GM18909 (cell line): ENCODE results near the gene DBNDD1.

ENCODE experiments used
- ATAC-seq: cut with Tn5 transposase; IDR thresholded peaks from one replicate; pipeline ENCODE4 v1.9.1; 2021; ENCODE audit warnings: mild to moderate bottlenecking; ENCODE audit not compliant: unreplicated experiment, poor library complexity

DBNDD1 gene

DNA sequence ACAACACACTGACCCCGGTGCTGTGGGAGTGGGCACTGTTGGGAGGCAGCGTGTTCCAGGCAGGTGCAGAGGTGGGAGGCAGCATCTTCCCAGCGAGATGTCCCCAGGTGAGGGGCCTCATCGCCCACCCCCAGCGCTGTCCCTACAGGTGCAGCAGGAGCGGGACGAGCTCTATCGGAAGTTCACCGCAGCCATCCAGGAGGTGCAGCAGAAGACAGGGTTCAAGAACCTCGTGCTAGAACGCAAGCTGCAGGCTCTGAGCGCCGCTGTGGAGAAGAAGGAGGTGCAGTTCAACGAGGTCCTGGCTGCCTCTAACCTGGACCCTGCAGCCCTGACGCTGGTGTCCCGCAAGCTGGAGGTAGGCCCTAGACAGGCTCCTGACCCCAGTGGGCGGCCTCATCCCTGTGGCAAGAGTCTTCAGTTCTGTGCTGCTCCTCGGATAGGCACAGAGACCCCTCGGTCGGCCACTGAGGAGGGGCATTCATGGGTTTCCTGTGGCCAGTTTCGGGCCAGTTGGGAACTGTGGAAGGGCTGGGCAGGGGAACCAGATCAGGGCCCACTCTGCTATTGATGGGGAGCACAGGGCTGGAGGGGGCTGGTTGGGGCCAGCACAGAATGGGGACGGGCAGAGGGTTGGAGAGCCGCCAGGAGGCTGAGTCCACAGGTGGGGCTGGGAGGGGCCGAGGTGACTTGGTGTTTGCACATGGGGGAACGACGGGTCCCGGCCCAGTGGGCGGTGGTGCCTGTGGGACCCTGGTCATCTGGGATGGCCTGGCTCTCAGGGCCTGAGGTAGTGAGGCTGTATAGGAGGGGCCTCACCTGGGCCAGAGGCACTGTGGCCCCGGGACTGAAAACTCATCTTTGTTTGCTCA, 21.1 kb upstream of the DBNDD1 start:
- no peak for ATAC-seq

DNA sequence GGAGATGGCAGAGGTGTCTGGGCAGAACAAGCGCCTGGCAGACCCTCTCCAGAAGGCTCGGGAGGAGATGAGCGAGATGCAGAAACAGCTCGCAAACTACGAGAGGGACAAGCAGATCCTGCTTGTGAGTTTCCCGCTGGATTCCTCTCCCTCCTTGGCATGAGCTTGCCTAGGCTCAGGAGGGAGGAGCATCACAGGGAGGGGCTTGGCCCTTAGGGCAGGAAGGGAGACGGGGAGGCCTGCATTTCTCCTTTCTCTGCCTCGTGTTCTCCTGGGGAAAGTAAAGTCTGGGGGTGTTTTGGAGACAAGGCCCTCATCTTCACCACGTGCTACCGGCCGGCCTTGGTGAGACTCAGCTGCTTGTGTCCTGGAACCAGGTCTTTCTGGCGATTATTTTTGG, 18.0 kb upstream of the DBNDD1 start:
- no peak for ATAC-seq

DNA sequence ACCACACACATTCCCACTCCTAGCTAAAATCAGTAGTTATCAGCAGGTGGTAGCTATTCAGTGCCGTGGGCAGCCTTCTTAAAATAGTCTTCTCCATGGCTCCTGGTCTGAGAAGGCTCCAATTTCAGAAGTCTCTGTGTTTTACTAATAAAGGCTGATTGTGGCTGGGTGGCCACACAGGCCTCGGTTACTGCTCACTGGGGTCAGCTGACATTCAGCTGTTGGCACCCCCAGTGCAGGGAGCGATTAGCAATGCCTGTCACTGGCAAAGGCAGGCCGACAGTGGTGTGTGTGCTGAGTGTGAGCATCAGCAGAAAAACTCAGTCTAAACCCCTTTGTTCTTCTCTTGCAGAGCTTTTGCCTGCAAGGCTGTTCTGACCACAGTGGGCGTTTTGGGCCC, 16.6 kb upstream of the DBNDD1 start:
- no peak for ATAC-seq

DNA sequence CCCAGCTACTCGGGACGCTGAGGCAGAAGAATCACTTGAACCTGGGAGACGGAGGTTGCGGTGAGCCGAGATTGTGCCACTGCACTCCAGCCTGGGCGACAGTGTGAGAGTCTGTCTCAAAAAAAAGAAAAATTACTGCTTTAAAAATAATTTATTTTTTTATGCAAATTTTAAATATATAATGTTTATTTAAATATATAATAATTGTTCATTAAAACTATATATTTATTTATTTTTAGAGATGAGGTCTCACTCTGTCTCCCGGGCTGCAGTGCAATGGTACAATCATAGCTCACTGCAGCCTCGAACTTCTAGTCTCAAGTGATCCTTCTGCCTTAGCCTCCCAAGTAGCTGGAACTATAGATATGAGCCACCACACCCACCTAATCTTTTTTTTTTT, 15.2 kb upstream of the DBNDD1 start:
- no peak for ATAC-seq

DNA sequence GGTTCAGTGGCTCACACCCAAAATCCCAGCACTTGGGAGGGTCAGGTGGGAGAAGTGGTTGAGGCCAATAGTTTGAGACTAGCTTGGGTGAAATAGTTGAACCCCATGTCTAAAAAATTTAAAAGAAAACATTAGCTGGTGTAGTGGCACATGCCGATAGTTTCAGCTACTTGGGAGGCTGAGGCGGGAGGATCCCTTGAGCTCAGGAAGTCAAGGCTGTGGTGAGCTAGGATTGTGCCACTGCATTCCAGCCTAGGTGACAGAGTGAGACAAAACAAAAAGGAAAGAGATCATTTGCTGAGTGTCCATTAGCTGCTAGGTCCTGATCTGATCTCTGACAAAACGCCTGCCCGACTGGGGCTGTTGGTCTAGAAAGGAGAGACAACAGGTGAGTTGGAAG, 14.1 kb upstream of the DBNDD1 start:
- ATAC-seq = no peak

DNA sequence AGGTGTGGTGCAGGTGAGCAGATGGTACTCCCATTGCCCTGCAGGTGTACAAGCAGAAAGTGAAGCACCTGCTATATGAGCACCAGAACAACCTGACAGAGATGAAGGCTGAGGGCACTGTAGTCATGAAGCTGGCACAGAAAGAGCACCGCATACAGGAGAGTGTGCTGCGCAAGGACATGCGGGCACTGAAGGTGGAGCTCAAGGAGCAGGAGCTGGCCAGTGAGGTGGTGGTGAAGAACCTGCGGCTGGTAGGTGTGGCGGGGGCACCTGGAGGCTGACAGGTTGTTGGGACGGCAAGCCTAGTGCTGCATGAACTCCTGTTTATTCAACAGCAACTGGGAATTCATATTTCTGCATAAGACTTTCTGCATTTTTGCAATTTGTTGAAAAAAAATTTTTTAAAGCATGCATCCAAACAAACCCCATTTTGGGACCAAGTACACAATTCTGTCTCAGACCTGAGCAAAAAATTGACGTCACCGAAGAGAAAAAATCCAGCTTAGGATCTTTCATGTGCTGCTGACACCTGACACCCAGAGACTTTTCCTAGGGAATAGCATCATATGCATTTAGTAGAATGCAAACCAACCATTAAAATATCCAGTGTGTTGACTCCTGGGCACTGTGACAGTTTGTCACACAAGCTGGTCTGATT, 13.5 kb upstream of the DBNDD1 start:
- no peak for ATAC-seq

DNA sequence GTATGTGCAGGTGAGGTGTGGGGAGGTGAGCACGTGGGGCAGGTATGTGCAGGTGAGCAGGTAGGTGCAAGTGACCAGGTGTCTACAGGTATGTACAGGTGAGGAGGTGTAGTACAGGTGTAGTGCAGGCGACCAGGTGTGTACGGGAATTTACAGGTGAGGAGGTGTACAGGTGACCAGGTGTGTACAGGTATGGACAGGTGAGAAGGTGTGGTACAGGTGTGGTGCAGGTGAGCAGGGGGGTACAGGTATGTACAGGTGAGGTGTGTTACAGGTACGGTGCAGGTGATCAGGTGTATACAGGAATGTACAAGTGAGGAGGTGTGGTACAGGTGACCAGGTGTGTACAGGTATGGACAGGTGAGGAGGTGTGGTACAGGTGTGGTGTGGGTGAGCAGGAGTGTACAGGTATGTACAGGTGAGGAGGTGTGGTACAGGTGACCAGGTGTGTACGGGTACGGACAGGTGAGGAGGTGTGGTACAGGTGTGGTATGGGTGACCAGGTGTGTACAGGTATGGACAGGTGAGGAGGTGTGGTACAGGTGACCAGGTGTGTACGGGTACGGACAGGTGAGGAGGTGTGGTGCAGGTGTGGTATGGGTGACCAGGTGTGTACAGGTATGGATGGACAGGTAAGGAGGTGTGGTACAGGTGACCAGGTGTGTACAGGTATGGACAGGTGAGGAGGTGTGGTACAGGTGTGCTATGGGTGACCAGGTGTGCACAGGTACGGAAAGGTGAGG, 12.8 kb upstream of the DBNDD1 start:
- no peak for ATAC-seq

DNA sequence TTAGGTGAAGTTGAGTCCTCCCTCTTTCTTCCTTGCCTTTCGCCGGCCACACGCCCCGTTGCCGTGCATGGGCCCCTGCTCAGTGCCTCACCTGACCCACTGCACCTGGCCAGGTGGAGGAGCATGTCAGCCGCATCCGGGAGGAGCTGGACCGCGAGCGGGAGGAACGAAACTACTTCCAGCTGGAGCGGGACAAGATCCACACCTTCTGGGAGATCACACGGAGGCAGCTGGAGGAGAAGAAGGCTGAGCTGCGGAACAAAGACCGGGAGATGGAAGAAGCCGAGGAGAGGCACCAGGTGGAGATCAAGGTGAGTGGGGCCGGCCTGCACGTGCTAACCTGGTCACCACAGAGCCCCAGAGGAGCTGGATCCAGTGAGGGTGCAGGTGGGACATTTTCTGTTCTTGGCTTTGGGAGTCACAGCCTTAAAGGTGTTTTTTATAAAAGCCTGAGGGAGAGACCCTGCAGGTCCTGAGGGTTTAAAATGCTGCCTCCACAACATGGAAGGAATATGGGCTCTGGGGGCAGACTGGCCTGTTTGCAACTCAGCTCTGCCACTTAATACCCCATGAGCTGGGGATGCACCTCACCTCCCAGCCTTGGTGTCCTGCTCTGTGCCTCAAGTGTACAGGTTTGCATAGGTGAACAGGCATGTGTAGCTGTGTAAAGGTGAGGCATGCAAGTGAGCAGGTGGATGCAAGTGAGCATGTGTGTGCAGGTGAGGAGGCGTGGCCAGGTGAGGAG, 12.1 kb upstream of the DBNDD1 start:
- no peak for ATAC-seq

DNA sequence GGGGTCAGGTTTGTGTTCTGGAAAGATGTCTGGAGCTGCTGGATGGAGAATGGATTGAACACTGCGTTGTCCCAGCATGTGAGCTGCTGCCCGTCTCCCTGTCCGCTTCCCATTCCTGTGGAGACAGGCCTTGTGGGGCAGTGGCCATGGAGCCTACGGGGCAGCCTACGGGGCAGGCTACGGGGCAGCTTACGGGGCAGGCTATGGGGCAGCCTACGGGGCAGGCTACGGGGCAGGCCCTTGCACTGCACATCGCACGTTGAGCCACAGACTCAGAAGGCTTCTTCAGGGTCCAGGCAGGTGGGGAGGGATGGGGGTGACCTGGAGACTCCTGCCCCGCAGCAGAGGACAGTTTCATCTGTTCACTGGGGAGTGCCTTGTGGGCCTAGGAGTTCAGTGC, 9.7 kb upstream of the DBNDD1 start:
- ATAC-seq = no peak

DNA sequence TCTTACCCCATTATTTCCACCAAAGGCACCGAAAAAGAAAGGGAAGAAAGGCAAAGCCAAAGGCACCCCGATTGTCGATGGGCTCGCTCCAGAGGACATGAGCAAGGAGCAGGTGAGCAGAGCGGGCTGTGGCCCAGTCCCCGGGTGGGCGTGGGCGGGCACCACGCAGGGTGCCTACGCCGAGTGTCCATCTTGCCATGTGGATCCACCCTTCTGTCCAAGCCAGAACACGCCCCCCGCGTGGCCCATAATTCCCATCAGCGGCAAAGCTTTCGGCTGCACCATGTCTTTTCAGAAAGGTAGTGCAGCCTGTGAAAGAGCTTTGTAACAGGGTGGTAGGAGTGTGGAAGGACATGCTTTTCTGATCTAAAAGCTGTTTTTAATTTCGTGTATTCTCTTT, 8.4 kb upstream of the DBNDD1 start:
- ATAC-seq = no peak

DNA sequence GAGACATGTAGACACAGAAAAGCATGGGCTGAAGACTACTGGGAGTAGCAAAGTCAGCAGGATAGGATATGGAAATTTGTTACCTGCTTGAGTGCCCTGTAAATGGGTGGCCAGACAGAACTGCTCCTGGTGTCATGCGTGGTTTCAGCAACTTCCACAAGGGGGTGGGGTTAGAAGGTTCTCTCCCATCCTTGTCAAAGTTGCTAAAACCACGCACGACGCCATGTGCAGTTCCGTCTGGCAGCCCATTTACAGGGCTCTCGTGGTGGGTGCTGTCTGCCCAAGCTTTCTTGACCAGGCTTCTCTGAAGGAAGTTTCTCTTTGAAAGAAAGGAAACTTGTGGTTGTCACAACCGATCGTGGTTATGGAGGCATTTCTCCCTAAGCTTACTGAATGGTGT, 6.9 kb upstream of the DBNDD1 start:
- ATAC-seq = no peak

DNA sequence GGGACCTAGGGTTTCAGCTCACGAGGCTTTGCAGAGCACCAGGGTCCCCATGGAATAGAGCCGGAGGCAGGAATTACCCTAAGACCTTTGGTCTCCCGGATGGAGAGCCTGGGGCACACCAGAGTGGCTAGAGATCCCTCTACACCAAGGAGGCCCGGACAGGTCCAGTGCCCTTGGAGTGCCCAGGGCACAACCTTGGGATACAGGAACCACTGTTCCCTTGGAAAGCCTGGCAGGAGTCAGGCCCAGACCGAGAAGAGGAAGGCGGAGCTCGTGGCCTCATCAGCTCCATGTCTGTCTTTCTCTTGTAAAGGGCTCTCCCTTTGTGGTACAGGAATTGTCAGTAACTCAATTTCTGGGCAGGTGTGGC, 3.8 kb upstream of the DBNDD1 start:
- ATAC-seq = no peak

DNA sequence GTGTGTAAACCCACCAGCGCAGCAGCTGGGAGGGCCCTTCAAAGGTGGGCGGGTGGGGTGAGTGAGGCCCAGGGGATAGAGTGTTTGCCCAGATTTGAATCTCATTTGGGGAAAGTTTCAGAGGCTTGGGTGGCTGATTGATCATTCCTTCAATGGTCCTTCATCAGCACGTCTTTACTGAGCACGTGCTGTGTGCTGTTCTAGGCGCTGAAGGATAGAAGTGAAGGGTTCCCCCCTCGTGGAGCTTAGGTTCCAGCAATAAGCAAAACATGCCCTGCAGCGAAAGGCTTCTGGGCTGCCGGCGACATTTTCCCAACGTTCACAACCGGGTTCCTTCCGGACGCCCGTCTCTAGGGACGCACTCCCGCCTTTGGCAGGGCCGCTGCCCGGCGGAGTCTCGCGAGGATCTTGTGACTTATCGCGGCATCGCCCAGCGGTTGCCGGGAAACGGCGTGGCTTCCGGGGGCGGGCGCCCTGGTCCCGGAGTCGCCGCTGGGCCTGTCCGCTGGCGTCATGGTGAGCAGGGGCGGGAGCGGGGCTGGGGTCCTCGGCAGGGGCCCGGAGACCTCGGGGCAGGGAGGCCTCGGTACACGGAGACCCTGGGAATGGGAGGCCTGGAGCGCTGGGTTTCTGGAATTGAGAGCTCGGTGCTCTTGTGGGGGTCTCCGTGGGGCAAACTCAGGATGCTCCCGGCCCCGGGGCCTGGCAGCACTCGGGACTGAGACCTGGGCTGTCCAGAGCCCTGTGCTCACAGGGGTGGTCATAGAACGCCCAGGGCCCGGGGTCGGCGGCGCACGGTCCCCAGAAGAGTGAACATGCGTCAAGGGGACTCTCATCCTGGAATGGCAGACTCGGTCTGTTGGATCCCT, 3.2 kb upstream of the DBNDD1 start:
- ATAC-seq = peak; percentile 68

DNA sequence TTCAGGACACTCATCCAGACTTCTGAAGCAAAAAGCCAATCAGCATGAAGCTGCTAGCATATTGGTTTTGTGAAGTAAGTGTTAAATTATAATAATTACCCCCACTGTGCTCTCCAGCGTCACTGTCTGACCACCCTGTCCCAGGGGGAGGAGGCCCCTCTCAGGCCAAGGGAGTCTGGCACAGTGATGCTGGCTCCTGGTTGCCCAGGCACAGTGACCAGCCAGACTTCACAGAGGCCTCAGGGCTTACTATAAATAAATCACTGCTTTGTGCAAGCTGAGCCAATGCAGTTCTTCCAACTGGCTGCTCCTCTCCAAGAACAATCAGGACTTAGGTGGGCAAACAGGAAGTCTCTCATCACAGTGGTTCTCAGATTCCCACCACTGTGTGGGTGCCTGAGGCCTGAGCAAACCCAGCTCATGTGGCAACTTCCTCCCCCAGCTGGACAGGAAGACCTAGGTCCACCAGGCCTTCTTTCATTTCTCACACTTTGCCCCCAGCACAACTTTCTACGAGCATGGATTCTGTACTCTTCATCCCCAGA, 1.7 kb upstream of the DBNDD1 start:
- ATAC-seq = no peak

DNA sequence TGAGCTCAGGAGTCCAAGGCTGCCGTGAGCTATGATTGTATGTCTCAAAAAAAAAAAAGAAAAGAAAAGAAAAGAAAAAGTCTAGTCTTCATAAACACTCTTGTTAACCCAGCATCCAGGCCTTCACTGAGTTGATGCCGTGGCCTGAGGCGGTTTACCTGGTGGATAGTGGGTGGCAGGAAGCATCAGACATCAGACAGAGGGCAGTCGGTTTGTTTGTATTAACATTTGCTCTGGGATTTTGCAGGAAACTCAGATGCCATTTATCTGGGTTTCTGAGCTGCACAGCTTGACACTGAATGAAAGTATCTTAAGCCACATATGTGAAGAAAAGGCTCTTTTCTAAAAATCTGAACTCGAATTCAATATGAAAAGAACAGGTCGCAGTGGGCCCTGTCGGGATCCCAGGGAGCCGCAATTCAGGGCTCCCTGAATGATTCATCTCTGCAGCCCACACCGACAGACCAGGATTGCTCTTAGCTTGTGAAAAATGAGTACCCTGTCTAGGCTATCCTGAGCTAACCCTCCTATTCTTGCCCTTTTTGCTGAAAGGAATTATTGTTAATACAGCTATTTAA, 1.1 kb upstream of the DBNDD1 start:
- ATAC-seq = no peak

DNA sequence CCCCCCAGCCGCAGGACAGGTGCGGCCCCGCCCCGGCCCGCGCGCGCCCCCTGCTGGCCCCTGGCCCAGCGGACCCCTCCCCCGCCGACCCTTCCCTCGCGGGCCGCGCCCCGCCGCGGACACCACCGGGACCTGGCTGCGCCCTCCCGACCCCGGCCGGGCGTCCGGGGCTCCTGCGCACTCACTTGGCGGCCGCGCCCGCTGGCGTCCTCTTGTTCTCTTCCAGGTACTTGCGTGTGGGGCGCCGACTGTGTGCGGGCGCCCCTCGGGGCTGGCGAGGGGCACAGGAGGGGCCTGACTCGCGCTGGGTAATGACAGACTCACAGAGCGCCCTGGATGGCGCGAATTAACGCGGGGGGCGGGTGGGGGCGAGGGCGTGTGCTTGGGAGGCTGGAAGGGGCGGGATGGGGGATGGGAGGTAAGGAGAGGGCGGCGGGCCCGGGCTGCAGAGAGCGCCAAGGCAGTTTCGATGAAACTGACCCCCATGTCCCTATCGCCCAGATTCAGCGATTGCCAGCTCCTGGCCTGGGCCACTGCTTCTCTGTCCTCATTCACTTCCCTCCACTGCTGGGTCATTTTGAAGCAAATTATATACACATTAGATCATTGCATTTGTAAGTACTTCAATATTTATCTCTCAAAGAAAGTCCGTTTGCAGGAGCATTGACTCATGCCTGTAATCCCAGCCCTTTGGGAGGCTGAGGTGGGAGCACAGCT, 445 bp upstream of the DBNDD1 start:
- peak; percentile 39 for ATAC-seq

DNA sequence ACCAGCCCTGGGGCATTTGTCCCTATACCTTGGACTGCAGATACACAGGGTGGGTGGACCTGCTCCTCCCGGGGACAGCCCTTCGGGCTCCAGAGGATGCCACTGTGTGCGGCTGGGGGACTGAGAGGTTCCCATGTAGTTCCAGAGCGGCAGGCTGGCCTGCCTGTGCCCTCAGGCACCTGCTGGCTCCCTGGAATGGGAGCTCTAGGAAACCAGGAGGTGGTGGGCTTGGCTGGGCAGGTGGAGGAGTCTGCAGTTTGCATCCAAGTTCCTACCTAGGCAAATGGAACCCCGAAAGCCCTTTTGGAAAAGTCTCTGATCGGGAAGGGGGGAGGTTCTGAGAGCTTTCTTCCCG, 982 bp downstream of the DBNDD1 start:
- ATAC-seq = no peak

DNA sequence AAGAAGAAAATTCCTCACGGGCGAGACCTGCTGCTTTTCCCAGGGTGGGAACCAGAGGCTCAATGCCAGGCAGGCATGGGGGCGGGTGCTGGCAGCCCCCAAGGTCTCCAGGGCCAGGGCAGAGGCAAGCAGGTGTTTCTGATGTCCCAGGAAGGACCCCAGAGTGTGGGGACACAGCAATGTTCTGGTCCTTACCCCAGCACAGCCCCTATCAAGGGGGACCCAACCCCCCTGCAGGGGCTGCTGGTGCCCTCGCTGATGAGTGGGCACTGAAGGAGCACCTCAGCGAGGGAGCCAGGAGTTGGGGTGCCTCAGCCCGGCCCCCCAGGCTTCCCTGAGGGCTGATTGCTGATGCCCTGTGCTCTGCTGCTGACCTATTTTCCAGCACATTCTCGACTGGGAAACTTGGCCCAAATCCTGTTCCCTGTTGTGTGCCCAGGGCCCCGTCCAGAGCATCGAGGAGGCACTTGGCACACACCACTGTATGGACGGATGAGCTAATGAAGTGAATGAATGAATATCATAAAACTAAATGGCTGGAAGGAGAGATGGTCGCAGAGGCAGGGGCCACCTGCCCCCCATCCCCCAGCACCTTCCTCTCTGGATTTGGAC, 2.8 kb downstream of the DBNDD1 start:
- no peak for ATAC-seq
